ENCODE data around the gene UBE2D2. TPM values are rescaled to one million over a fixed set of nuclear protein-coding genes. Genes with fewer than 3 reads are reported as not detected.
"Not testable (repeated sequence)": the region's sequence is repeated elsewhere in the genome, so short reads cannot be mapped to it uniquely, and the experiment has no call there.

Gene UBE2D2
- total and polyA plus RNA-seq, 2 of the 4 experiments (the other 2 are of a cell fraction) = 26.9 to 35.7 TPM

DNA sequence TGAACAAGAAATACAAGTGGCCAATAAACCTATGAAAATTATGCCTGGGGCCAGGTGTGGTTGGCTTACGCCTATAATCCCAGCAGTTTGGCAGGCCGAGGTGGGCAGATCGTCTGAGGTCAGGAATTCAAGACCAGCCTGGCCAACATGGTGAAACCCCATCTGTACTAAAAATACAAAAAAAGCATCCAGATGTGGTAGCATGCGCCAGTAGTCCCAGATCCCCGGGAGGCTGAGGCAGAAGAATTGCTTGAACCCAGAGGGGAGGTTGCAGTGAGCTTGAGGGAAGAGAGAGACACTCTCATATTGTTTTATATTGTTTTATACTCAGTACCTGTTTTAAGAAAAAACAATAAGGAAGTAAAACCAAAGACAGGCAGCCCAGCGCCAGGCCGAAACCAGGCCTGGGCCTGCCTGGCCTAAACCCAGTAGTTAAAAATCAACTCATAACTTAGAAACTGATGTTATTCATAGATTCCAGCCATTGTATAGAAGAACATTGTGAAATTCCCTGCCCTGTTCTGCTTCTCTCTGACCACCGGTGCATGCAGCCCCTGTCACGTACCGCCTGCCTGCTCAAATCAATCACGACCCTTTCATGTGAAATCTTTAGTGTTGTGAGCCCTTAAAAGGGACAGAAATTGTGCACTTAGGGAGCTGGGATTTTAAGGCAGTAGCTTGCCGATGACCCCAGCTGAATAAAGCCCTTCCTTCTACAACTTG, 35.4 kb upstream of the UBE2D2 start:
- H3K14ac ChIP-seq (replicated peaks; ENCODE audit: low read depth, low read length); intact Hi-C loops (cut with micrococcal nuclease): not testable (repeated sequence)

DNA sequence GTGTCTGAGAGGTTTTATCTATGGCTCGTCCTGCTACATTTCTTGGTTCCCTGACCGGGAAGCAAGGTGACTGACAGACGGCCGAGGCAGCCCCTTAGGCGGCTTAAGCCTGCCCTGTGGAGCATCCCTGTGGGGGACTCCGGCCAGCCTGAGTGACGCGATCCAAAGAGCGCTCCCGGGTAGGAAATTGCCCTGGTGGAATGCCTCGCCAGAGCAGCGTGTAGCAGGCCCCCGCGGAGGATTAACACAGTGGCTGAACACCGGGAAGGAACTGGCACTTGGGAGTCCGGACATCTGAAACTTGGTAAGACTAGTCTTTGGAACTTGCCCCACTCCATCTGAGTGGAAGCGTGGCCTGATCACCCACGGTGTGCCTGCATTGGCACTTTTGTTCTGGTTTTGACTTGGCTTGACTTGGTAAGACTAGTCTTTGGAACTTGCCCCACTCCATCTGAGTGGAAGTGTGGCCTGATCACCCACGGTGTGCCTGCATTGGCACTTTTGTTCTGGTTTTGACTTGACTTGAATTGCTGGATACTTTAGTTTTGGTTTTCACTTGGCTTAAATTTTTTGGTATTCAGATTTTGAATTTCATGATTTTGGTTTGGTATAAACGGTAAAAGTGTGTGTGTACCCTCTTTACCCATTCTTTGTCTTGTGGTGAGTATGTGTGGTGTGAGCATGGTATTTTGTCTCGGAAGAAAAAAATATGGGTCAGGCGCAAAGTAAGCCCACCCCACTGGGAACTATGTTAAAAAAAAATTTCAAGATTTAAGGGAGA, 34.6 kb upstream of the UBE2D2 start:
- H3K4ac ChIP-seq (ENCODE audit: low read depth, low read length); dilution Hi-C loops (cut with HindIII; ENCODE audit: low sequenced_read_pairs, unreplicated experiment); H3K79me1 ChIP-seq (ENCODE audit: low read depth in 1 of 2, low read length in 2 of 2); H3K27me3 ChIP-seq (ENCODE audit: control insufficient read depth, insufficient read depth, low read length); H3K14ac ChIP-seq (replicated peaks; ENCODE audit: low read depth, low read length); H2BK20ac ChIP-seq (ENCODE audit: low read depth, low read length); H3K9me1 ChIP-seq (ENCODE audit: insufficient read depth, low read length); ATAC-seq (ENCODE audit: low read depth); H4K5ac ChIP-seq (ENCODE audit: low read depth, low read length); H2AFZ ChIP-seq (replicated peaks; ENCODE audit: low read length, poor library complexity); H3K9me3 ChIP-seq (ENCODE audit: control insufficient read depth, insufficient read depth, low read length); H3K4me2 ChIP-seq (ENCODE audit: low read depth, low read length); DNase-seq; H3K27ac ChIP-seq (ENCODE audit: insufficient read depth, low read length); H3K4me3 ChIP-seq (ENCODE audit: insufficient read depth, low read depth, low read length); H4K8ac ChIP-seq (ENCODE audit: low read depth in 2 of 2, low read length in 2 of 2); H4K91ac ChIP-seq (ENCODE audit: insufficient read depth, low read depth, low read length); H3K36me3 ChIP-seq (ENCODE audit: control insufficient read depth, insufficient read depth, low read length); H3K9ac ChIP-seq (ENCODE audit: low read depth, low read length); intact Hi-C loops (cut with micrococcal nuclease); H3K4me1 ChIP-seq (ENCODE audit: control insufficient read depth, insufficient read depth, low read length); H2BK15ac ChIP-seq (ENCODE audit: low read depth, low read length); BruUV-seq (replicated peaks); H4K20me1 ChIP-seq (ENCODE audit: insufficient read depth, low read length); H3K23ac ChIP-seq (ENCODE audit: low read depth, low read length); in situ Hi-C loops (cut with MboI; ENCODE audit: low sequenced_read_pairs); H2AK9ac ChIP-seq (replicated peaks; ENCODE audit: low read depth, low read length, poor library complexity); H3K56ac ChIP-seq (ENCODE audit: extremely low read depth, insufficient read depth, low read length); H2BK120ac ChIP-seq (ENCODE audit: low read depth, low read length); H2BK5ac ChIP-seq (ENCODE audit: low read depth, low read length, poor library complexity, severe bottlenecking); H2AK5ac ChIP-seq (ENCODE audit: low read depth, low read length); H3K18ac ChIP-seq (ENCODE audit: low read depth, low read length); POLR2A ChIA-PET (ENCODE audit: unreplicated experiment): not testable (repeated sequence)
- CTCF ChIA-PET = interaction anchor here (1.0 kb wide), 1 partner anchor 9 kb away, joined by 3 read pairs; no protein-coding TSS in a partner anchor
- WGBS, 2 experiments (ENCODE audit: extremely low coverage in 2 of 2, insufficient read length in 1 of 2) = 81 to 100% methylated on average over 1 to 11 of the region's 22 CpGs

More for the DNA sequence above, 35.4 kb upstream of the UBE2D2 start:
- H2BK20ac ChIP-seq (ENCODE audit: low read depth, low read length); in situ Hi-C loops (cut with MboI; ENCODE audit: low sequenced_read_pairs); H2AFZ ChIP-seq (replicated peaks; ENCODE audit: low read length, poor library complexity); H2AK5ac ChIP-seq (ENCODE audit: low read depth, low read length); H3K27me3 ChIP-seq (ENCODE audit: control insufficient read depth, insufficient read depth, low read length); H3K23ac ChIP-seq (ENCODE audit: low read depth, low read length); H2BK15ac ChIP-seq (ENCODE audit: low read depth, low read length); H3K9me3 ChIP-seq (ENCODE audit: control insufficient read depth, insufficient read depth, low read length); H3K4me2 ChIP-seq (ENCODE audit: low read depth, low read length); H3K79me1 ChIP-seq (ENCODE audit: low read depth in 1 of 2, low read length in 2 of 2); H4K91ac ChIP-seq (ENCODE audit: insufficient read depth, low read depth, low read length); DNase-seq; H3K56ac ChIP-seq (ENCODE audit: extremely low read depth, insufficient read depth, low read length); H3K27ac ChIP-seq (ENCODE audit: insufficient read depth, low read length); H3K9ac ChIP-seq (ENCODE audit: low read depth, low read length); H3K36me3 ChIP-seq (ENCODE audit: control insufficient read depth, insufficient read depth, low read length); H3K4me1 ChIP-seq (ENCODE audit: control insufficient read depth, insufficient read depth, low read length); H3K4ac ChIP-seq (ENCODE audit: low read depth, low read length); H4K20me1 ChIP-seq (ENCODE audit: insufficient read depth, low read length); H2BK120ac ChIP-seq (ENCODE audit: low read depth, low read length); H3K4me3 ChIP-seq (ENCODE audit: insufficient read depth, low read depth, low read length); H2AK9ac ChIP-seq (replicated peaks; ENCODE audit: low read depth, low read length, poor library complexity); H4K8ac ChIP-seq (ENCODE audit: low read depth in 2 of 2, low read length in 2 of 2); H3K18ac ChIP-seq (ENCODE audit: low read depth, low read length); H2BK5ac ChIP-seq (ENCODE audit: low read depth, low read length, poor library complexity, severe bottlenecking); BruUV-seq (replicated peaks); dilution Hi-C loops (cut with HindIII; ENCODE audit: low sequenced_read_pairs, unreplicated experiment); H4K5ac ChIP-seq (ENCODE audit: low read depth, low read length); POLR2A ChIA-PET (ENCODE audit: unreplicated experiment); ATAC-seq (ENCODE audit: low read depth); H3K9me1 ChIP-seq (ENCODE audit: insufficient read depth, low read length): not testable (repeated sequence)
- 100% methylated on average over 1 of the region's 12 CpGs; no CpG with 5 or more reads in 1 of the 2 experiments for WGBS, 2 experiments (ENCODE audit: extremely low coverage in 2 of 2, insufficient read length in 1 of 2)
- CTCF ChIA-PET = interaction anchor here (1.0 kb wide), 1 partner anchor 8 kb away, joined by 3 read pairs; no protein-coding TSS in a partner anchor
